Measurements from ENCODE around the gene C20orf144.

- TF ChIP-seq CTCF (IDR thresholded peaks at IDR 0.05): no peak
- no peak for TF ChIP-seq EP300 (IDR thresholded peaks at IDR 0.05; ENCODE audit: low read depth)
These were observed 37.7 kb upstream of the C20orf144 start for GRCh38 chr20:33624399-33624798.

Measured in transverse colon (tissue), 3 donors.